A549 (cell line): ENCODE measurements around the gene TAF13. TPM values are rescaled to one million over a fixed set of nuclear protein-coding genes. Genes with fewer than 3 reads are reported as not detected.

Experiments
- ATAC-seq, 2 experiments: fragments of 200-7000 bp in 1 of 2; fragments of >200 bp in 1 of 2; cut with Nextera tagmentation in 1 of 2; cut with Tn5 transposase in 1 of 2; 3 replicates each; pipeline versions ENCODE4 v1.8.0 to v1.9.1; 2018 to 2020; ENCODE audit warnings: mild to moderate bottlenecking in 1 of 2, moderate library complexity in 1 of 2
- CTCF ChIA-PET: fragments of 300-600 bp; sonication (Branson Sonifier 250); formaldehyde crosslinking; extraction: SDS; loops from one replicate; lab custom pipeline; 2021; ENCODE audit warnings: antibody characterized with exemption, inconsistent platforms; lab: Yijun Ruan, JAX
- POLR2A ChIA-PET: fragments of 350-600 bp; formaldehyde crosslinking; extraction: SDS; loops from one replicate; lab custom pipeline; 2021; ENCODE audit warnings: antibody characterized with exemption, inconsistent platforms; lab: Yijun Ruan, JAX
- DNase-seq, 2 experiments: peaks; one replicate each; pipeline versions ENCODE4 v3.0.0 to v3.0.0-alpha.2; 2011 to 2016; ENCODE audit warnings: low read depth in 1 of 2, low spot score in 1 of 2
- FAIRE-seq: peaks from 2 replicates; lab custom pipeline; 2011; peaks lifted over from hg19 to GRCh38; lab: Jason Lieb, UNC
- H3K27ac ChIP-seq, 2 experiments: fragments of >200 bp; sonication (Bioruptor Twin); formaldehyde crosslinking; 3 replicates each; pipeline ENCODE4 v1.5.1; 2016 to 2017
- H3K4me1 ChIP-seq: fragments of >200 bp; sonication (Bioruptor Twin); formaldehyde crosslinking; 3 replicates; pipeline ENCODE4 v1.6.1; 2016
- H3K4me2 ChIP-seq: fragments of >200 bp; sonication (Bioruptor Twin); formaldehyde crosslinking; 3 replicates; pipeline ENCODE4 v1.6.1; 2016
- H3K4me3 ChIP-seq: fragments of >200 bp; sonication (Bioruptor Twin); formaldehyde crosslinking; 3 replicates; pipeline ENCODE4 v1.5.1; 2016
- H3K9me3 ChIP-seq: fragments of >200 bp; sonication (Bioruptor Twin); formaldehyde crosslinking; 3 replicates; pipeline ENCODE4 v1.6.1; 2016
- BHLHE40 ChIP-seq: IDR thresholded peaks from 2 replicates; pipeline ENCODE4 v1.6.1; 2012; ENCODE audit warnings: low read depth, low read length, inconsistent platforms
- CBX2 ChIP-seq: fragments of 200-600 bp; sonication (generic); IDR thresholded peaks from 2 replicates; pipeline ENCODE4 v1.6.1; 2016; ENCODE audit warnings: low read depth, mild to moderate bottlenecking, borderline replicate concordance
- CEBPB ChIP-seq, 2 experiments: fragments of >200 bp in 1 of 2; sonication (Bioruptor Twin) in 1 of 2; formaldehyde crosslinking in 1 of 2; IDR thresholded peaks; 2 replicates each; pipeline ENCODE4 v1.6.1; 2012 to 2016
- CHD4 ChIP-seq: fragments of 200-600 bp; sonication (generic); IDR thresholded peaks from 2 replicates; pipeline ENCODE4 v1.6.1; 2016; ENCODE audit warnings: antibody characterized with exemption, mild to moderate bottlenecking, borderline replicate concordance
- FOSL2 ChIP-seq, 2 experiments: fragments of 450-650 bp in 1 of 2; fragments of >200 bp in 1 of 2; sonication (Bioruptor Twin) in 1 of 2; formaldehyde crosslinking; IDR thresholded peaks; 2 replicates each; pipeline versions ENCODE4 v1.5.0 to v1.6.1; 2016 to 2020; ENCODE audit warnings: mild to moderate bottlenecking in 1 of 2, moderate library complexity in 1 of 2
- HEYL ChIP-seq: fragments of 250-450 bp; sonication (Bioruptor Pico); IDR thresholded peaks from 2 replicates; pipeline ENCODE4 v1.8.0; 2021; ENCODE audit warnings: mild to moderate bottlenecking, moderate library complexity
- HOXA7 ChIP-seq: fragments of 250-450 bp; sonication (Bioruptor Pico); IDR thresholded peaks from 2 replicates; pipeline ENCODE4 v1.5.0; 2020; ENCODE audit warnings: mild to moderate bottlenecking, moderate library complexity
- HOXB13 ChIP-seq: fragments of 250-450 bp; sonication (Bioruptor Pico); IDR thresholded peaks from 2 replicates; pipeline ENCODE4 v1.5.0; 2020; ENCODE audit warnings: low read depth, mild to moderate bottlenecking, moderate library complexity
- JUN ChIP-seq, 2 experiments: fragments of >200 bp; sonication (Bioruptor Twin); formaldehyde crosslinking; IDR thresholded peaks; 2 replicates in 1 of 2; 3 replicates in 1 of 2; pipeline ENCODE4 v1.6.1; 2016 to 2017
- KDM1A ChIP-seq: fragments of 200-600 bp; sonication (generic); IDR thresholded peaks from 2 replicates; pipeline ENCODE4 v1.6.1; 2016; ENCODE audit warnings: low read depth, mild to moderate bottlenecking
- PHF8 ChIP-seq: fragments of 200-600 bp; sonication (generic); IDR thresholded peaks from 2 replicates; pipeline ENCODE4 v1.6.1; 2016; ENCODE audit warnings: low read depth, mild to moderate bottlenecking, antibody characterized with exemption, moderate library complexity, borderline replicate concordance
- POLR2AphosphoS2 ChIP-seq: conservative IDR thresholded peaks from 2 replicates; pipeline ENCODE4 v1.6.1; 2012; ENCODE audit warnings: low read length, improper control_type of control experiment, inconsistent platforms
- RAD21 ChIP-seq, 2 experiments: fragments of >200 bp in 1 of 2; sonication (Bioruptor Twin) in 1 of 2; formaldehyde crosslinking in 1 of 2; IDR thresholded peaks in 1 of 2; conservative IDR thresholded peaks in 1 of 2; 2 replicates in 1 of 2; 3 replicates in 1 of 2; pipeline ENCODE4 v1.6.1; 2012 to 2018; ENCODE audit warnings: inconsistent platforms in 1 of 2
- SMC3 ChIP-seq: fragments of >200 bp; sonication (Bioruptor Twin); formaldehyde crosslinking; IDR thresholded peaks from 3 replicates; pipeline ENCODE4 v1.6.1; 2018; ENCODE audit warnings: inconsistent platforms
- ZNF302 ChIP-seq: fragments of 250-450 bp; sonication (Bioruptor Pico); IDR thresholded peaks from 2 replicates; pipeline ENCODE4 v1.9.0; 2021; ENCODE audit warnings: inconsistent platforms, mild to moderate bottlenecking, moderate library complexity
- ZSCAN20 ChIP-seq: fragments of 250-450 bp; sonication (Bioruptor Pico); IDR thresholded peaks from 2 replicates; pipeline ENCODE4 v1.8.0; 2022; ENCODE audit warnings: mild to moderate bottlenecking, moderate library complexity
- WGBS: methylation state at CpG from one replicate; pipeline ENCODE4 v1.1.6; 2017; ENCODE audit errors: missing lambda C conversion rate; 5-methylcytosine and 5-hydroxymethylcytosine counted together
- polyA plus RNA-seq, 4 experiments: library from polyadenylated mRNA; depleted of rRNA in 3 of 4; stranded (reverse); fragments of >200 nt; fragmentation: RNase III in 1 of 4; extraction: RNeasy Plus Mini Kit Qiagen cat#74134 plus additional on column Dnase treatment in 1 of 4; gene quantifications; 2 replicates in 3 of 4; 3 replicates in 1 of 4; pipeline ENCODE4 v1.2.3, GENCODE V29; 2011 to 2017
- TF ChIP-seq, protein P1 (sequence below): fragments of >200 bp; sonication (Bioruptor Twin); formaldehyde crosslinking; IDR thresholded peaks from 3 replicates; pipeline ENCODE4 v1.5.1; 2016
- TF ChIP-seq, protein P2 (sequence below): fragments of 250-450 bp; sonication (Bioruptor Pico); IDR thresholded peaks from 2 replicates; pipeline ENCODE4 v1.5.0; 2021; ENCODE audit warnings: mild to moderate bottlenecking, moderate library complexity, borderline replicate concordance
- TF ChIP-seq, protein P3 (sequence below): fragments of >200 bp; sonication (Bioruptor Twin); formaldehyde crosslinking; IDR thresholded peaks from 2 replicates; pipeline ENCODE4 v1.6.1; 2016

The TAF13 gene
- polyA plus RNA-seq, 2 of the 4 experiments (the other 2 are of a cell fraction), result 46.7 to 50.5 TPM

DNA sequence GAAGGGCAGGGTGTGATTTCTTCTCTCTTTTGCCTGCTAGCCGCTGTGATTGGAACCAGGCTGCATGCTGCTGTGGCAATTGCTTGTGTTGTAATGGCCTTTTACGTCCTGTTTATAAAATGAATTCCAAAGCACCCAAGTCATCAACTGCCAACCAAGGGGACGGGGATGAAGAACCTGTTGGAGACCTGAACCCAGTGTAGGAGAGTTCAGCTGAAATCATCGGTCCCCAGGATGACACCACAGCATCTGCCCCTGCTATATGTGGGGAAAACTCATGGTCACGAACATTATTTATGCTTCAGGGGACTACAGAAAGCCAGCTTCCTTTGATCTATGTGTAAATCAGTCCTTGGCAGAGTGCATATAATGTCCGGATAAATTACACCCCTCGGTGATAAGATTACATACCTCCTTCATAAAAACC, 18.6 kb upstream of the TAF13 start:
- FAIRE-seq, result no peak
- ChIA-PET CTCF (interaction anchor here (0.9 kb wide), 1 partner anchor 18 kb away, joined by 4 read pairs; a partner anchor contains a TSS), POLR2A (no interaction called here)
- ATAC-seq, result no peak
- no peak for DNase-seq
- no peak overlapping the region for H3K4me3 ChIP-seq
- TF ChIP-seq ZNF302, result no peak
- no peak for TF ChIP-seq BHLHE40
- TF ChIP-seq CHD4, result no peak
- no peak for TF ChIP-seq HEYL (CRISPR knock-in tag)
- TF ChIP-seq HOXB13, result no peak
- no peak for TF ChIP-seq ZSCAN20
- TF ChIP-seq SMC3, result no peak
- TF ChIP-seq JUN (IDR thresholded peaks at IDR 0.05), result no peak
- TF ChIP-seq POLR2AphosphoS2, result no peak
- no peak for TF ChIP-seq PHF8
- TF ChIP-seq CBX2, result no peak
- TF ChIP-seq RAD21 (conservative IDR thresholded peaks at IDR 0.05 in 1 of 2, IDR thresholded peaks at IDR 0.05 in 1 of 2), result no peak
- TF ChIP-seq HOXA7 (CRISPR knock-in tag), result no peak
- TF ChIP-seq FOSL2 (IDR thresholded peaks at IDR 0.05), result no peak
- no peak for TF ChIP-seq FOSL2 (CRISPR knock-in tag; IDR thresholded peaks at IDR 0.05)
- TF ChIP-seq, protein P1, sequence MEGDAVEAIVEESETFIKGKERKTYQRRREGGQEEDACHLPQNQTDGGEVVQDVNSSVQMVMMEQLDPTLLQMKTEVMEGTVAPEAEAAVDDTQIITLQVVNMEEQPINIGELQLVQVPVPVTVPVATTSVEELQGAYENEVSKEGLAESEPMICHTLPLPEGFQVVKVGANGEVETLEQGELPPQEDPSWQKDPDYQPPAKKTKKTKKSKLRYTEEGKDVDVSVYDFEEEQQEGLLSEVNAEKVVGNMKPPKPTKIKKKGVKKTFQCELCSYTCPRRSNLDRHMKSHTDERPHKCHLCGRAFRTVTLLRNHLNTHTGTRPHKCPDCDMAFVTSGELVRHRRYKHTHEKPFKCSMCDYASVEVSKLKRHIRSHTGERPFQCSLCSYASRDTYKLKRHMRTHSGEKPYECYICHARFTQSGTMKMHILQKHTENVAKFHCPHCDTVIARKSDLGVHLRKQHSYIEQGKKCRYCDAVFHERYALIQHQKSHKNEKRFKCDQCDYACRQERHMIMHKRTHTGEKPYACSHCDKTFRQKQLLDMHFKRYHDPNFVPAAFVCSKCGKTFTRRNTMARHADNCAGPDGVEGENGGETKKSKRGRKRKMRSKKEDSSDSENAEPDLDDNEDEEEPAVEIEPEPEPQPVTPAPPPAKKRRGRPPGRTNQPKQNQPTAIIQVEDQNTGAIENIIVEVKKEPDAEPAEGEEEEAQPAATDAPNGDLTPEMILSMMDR, result no peak
- TF ChIP-seq CEBPB (IDR thresholded peaks at IDR 0.05), result no peak
- TF ChIP-seq KDM1A, result no peak
- TF ChIP-seq, protein P2, sequence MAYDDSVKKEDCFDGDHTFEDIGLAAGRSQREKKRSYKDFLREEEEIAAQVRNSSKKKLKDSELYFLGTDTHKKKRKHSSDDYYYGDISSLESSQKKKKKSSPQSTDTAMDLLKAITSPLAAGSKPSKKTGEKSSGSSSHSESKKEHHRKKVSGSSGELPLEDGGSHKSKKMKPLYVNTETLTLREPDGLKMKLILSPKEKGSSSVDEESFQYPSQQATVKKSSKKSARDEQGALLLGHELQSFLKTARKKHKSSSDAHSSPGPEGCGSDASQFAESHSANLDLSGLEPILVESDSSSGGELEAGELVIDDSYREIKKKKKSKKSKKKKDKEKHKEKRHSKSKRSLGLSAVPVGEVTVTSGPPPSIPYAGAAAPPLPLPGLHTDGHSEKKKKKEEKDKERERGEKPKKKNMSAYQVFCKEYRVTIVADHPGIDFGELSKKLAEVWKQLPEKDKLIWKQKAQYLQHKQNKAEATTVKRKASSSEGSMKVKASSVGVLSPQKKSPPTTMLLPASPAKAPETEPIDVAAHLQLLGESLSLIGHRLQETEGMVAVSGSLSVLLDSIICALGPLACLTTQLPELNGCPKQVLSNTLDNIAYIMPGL (CRISPR knock-in tag), result no peak
- no peak overlapping the region for H3K4me2 ChIP-seq
- 76% methylated on average over 7 of the region's 7 CpGs for WGBS
- H3K27ac ChIP-seq, result peak overlapping the region in 1 of 2 experiments; percentile 22; a peak in 1 of 6 replicates
- H3K9me3 ChIP-seq, result no peaks in the 10 kb centered on the region
- peaks cover 13% of the 10 kb centered on the region for H3K4me1 ChIP-seq

DNA sequence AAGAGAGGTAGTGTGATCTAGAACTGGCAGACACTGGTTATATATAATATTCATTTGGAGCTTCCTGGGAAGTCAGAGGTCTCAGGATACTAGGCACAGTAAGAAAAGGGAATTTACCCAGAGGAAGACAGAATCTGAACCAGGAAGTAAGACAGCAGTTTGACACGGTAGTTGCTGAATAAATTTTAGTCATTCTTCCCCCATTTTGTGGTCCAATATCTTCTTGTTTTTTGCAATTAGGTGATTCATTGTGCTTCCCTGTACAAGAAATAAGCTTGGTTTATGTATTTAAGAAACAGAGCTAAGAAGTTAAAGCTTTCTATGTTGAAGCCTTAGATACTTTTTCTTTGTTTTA, 16.0 kb upstream of the TAF13 start:
- DNase-seq (peak in 1 of 2 experiments; percentile 23), ATAC-seq (no peak)
- POLR2A ChIA-PET, result interaction anchor here (2.1 to 3.0 kb wide), 2 partner anchors 9 to 16 kb away, joined by 10 to 51 read pairs; partner anchors contain the start of gene TAF13

More for the DNA sequence above, 16.0 kb upstream of the TAF13 start:
- peaks cover 12% of the 10 kb centered on the region for H3K4me1 ChIP-seq
- CTCF ChIA-PET, result interaction anchor here (2.8 kb wide), 2 partner anchors 8 to 20 kb away, joined by 12 to 20 read pairs; a partner anchor contains a TSS
- TF ChIP-seq FOSL2 (IDR thresholded peaks at IDR 0.05), result no peak
- TF ChIP-seq FOSL2 (CRISPR knock-in tag; IDR thresholded peaks at IDR 0.05), result 0 out of 2 replicates have a peak, but pooled peaks have one; percentile 16
- TF ChIP-seq, protein P3, sequence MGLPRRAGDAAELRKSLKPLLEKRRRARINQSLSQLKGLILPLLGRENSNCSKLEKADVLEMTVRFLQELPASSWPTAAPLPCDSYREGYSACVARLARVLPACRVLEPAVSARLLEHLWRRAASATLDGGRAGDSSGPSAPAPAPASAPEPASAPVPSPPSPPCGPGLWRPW, result no peak
- 0% methylated on average over 1 of the region's 1 CpG for WGBS
- peak overlapping the region; percentile 78 for H3K4me3 ChIP-seq
- H3K27ac ChIP-seq, result peak overlapping the region; percentile 95
- FAIRE-seq, result no peak
- no peaks in the 10 kb centered on the region for H3K9me3 ChIP-seq
- H3K4me2 ChIP-seq, result peak overlapping the region; percentile 96
